NCI-H524 (cell line): ENCODE data around the gene TSEN34.
A peak's percentile ranks its signal among the peaks of the same experiment; 100 is the strongest.
"Not testable (repeated sequence)": the region's sequence is repeated elsewhere in the genome, so short reads cannot be mapped to it uniquely, and the experiment has no call there.

Experiments used
- DNase-seq, 2 experiments: peaks; one replicate each; lab custom pipeline; 2025; lab: John Stamatoyannopoulos, UW

Gene TSEN34

GRCh38 chr19:54209058-54209810 lies 18.1 kb downstream of the TSEN34 start:
- DNase-seq: no peak

- peak in 1 of 2 experiments; percentile 20 for DNase-seq
Measured at GRCh38 chr19:54209811-54210494, 18.8 kb downstream of the TSEN34 start.

- DNase-seq: no peak
Measured at GRCh38 chr19:54211235-54211634, 20.1 kb downstream of the TSEN34 start.

GRCh38 chr19:54214217-54214616 lies 23.1 kb downstream of the TSEN34 start:
- DNase-seq: not testable (repeated sequence)

DNA sequence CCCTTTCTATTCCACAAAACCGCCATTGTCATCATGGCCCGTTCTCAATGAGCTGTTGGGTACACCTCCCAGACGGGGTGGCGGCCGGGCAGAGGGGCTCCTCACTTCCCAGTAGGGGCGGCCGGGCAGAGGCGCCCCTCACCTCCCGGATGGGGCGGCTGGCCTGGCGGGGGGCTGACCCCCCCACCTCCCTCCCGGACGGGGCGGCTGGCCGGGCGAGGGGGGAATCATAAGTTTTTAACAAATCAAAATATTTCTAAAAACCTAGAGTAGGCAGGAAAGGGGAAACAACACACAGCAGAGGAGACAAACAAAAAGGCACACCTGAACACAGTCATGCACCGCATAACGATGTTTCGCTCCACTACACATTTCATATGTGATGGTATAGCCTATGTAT lies 23.6 kb downstream of the TSEN34 start:
- not testable (repeated sequence) for DNase-seq

DNA sequence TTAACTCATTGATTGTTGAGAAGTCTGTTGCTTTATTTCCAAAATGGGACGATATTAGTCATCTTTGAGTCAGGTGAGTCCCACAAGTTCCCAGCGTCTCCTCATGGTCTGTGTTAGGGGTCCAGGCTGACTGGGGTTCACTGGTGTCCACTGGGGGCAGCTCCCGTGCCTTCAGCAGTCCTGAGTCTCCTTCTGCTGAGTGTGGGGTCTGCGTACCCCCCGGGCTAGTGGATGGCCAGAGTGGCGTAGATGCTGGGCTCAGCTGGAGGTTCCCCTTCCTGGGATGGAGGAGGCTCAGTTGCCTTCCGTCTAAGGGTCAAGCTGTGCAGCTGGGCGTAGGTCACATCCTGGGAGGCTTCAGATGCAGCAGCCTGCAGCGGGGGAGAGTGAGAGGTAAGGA lies 25.8 kb downstream of the TSEN34 start:
- DNase-seq: no peak

DNA sequence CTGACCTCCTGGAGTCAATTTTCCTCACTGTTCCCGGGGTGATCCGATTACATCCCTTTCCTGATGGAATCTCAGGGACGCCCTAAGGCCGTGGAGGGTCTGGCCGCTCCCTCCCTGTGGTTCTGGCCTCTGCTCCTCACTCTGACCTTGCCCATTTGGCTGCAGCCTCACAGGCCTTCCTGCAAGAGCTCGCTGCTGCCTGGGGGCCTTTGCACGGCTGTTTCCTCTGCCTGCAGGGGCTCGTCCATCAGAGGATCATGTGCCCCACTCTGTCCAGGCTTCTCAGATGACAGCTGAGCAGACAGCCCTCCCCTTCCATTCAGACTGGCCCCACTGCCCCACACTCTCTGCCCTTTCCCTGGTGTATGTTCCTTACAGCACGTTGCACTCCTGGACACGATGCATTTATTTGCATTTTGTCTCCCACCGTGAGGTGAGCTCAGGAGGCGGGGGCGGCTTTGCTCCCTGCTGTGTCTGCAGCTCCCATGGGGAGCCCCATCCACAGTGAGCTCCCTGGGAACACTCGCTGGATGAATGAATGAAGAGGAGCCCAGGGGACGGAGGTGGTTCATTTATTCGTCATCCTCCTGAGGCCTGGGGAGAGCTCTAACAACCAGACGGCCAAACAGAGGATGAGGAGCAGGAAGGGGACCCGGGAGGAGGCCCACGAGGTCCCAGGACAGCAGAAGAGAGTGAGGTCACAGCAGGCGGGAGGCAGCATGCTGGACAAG lies 26.6 kb downstream of the TSEN34 start:
- not testable (repeated sequence) for DNase-seq

- no peak for DNase-seq
Measured at GRCh38 chr19:54218259-54218658, 27.2 kb downstream of the TSEN34 start.

DNA sequence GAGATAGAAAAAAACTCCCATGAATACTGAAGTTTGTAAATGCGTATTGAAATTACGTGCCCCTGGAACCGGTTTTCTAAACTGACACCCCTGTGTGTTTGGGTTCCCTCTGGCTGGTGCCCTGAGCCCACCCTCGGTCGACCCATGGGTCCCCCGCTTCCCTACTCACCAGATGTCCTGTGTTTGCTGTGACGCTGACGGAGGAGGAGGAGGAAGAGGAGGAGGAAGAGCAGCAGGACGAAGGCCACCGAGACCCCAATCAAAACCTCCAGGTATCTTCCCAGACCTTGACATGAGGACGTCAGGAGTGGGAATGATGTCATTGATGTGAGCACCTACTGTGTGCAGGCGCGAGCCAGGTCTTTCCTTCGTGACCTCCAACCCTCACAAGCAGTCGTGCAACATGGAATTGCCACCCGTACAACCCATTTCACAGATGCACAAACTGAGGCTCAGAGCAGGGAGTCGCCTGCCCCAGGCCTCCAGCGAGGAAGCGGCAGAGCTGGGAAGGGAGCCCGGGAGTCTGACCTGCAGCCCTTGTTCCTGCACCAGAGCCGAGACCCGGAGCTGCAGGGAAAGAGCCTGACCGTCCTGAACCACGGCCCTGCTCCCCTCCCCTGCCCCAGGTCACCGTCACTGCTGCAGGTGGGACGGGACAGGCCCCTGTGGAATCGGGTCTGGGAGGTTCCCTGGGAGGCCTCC lies 28.0 kb downstream of the TSEN34 start:
- no peak for DNase-seq

DNA sequence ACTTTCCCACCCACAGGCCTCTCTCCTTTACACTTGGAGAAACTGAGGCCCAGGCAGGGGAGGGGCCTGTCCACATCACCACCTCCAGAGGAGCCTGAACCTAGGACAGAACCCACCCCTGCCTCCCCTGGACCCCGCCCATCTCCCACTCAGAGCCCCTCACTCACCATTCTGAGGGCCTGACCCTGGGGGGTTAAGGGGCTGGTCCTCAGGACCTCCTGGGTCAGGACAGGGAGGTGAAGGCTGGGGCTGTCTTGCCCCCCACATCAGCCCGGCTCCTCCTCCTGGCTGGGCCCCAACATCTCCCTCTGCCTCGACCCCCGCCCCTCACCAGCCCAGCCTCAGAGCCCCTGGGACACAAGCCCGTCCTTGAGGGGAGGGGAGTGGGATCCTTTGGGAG lies 28.6 kb downstream of the TSEN34 start:
- not testable (repeated sequence) for DNase-seq

DNA sequence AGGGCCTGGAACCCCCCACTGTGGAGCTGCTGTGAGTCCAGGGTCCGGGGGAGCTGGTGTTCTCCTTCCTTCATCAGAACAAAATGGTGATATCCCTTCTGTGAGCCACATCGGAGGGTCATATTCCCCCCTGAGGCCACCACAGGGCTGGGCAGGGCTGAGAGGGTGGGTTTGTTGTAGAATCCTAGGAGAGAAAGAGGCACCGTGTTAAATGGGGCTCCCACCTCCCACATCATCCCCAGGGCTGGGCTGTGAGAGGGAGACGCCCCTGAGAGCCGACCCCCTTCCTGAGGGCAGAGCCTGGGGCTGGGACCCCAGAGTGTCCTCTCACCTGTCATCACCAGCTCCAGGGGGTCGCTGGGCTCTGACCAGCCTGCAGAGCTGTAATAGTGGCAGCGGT lies 30.8 kb downstream of the TSEN34 start:
- not testable (repeated sequence) for DNase-seq

GRCh38 chr19:54222474-54223276 lies 31.6 kb downstream of the TSEN34 start, which contains the start of gene LILRB3:
Gene LILRB3 (minus strand): TSS chr19:54223007. CDS start chr19:54222976, 31 bp downstream.
- DNase-seq: not testable (repeated sequence)

GRCh38 chr19:54223277-54223936 lies 32.3 kb downstream of the TSEN34 start:
- not testable (repeated sequence) for DNase-seq

DNA sequence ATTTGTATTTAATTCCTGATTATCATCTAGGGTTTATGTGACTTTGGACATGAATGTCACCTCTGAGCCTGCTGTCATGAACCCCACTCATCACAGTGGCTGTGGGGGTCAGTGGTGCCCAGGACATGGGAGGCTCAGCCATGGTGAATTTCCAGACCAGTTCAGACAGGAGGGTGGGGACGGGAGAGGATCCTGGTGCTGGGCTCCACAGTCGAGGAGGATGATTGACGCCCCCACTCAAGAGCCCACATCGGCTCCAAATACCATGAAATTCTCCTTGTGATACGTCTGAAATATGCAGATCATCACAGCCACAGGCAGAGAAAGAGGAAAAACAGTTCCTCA lies 32.8 kb downstream of the TSEN34 start:
- DNase-seq: not testable (repeated sequence)

GRCh38 chr19:54224619-54225018 lies 33.5 kb downstream of the TSEN34 start:
- not testable (repeated sequence) for DNase-seq

DNA sequence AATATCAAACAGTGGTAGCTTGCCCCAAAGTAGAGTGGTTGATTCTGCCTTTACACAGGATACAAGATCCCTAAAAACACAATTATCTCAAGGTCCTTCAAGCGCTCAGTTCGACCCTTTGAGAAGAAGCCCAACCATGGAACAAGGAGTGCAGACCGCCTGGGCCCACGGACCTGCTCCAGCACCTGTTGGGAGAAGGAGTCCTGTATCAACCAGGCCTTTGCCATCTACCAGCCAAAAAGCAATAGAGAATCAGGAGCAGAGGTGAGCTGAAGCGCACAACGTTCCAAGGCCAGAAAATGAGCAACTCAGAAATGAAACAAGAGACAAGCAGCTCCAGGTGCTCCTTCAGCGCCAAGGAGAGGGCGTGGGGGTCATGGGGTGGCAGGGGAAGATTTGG lies 38.0 kb downstream of the TSEN34 start:
- no peak for DNase-seq

GRCh38 chr19:54230031-54230430 lies 38.9 kb downstream of the TSEN34 start:
- no peak for DNase-seq

- peak; percentile 83 to 87 for DNase-seq
Measured at GRCh38 chr19:54231077-54231931, 40.2 kb downstream of the TSEN34 start.

GRCh38 chr19:54233941-54234340 lies 42.8 kb downstream of the TSEN34 start:
- DNase-seq: no peak
